Activated CD4-positive, alpha-beta T cell treated with anti-CD3 and anti-CD28 coated beads for 36 hours (primary cell): Measurements from ENCODE around the gene RANGAP1. TPM values are rescaled to one million over a fixed set of nuclear protein-coding genes. Genes with fewer than 3 reads are reported as not detected.

Experiments
- ATAC-seq: fragments of 200-7000 bp; cut with Tn5 transposase; one replicate; pipeline ENCODE4 v1.10.0; 2021; ENCODE audit warnings: mild to moderate bottlenecking, moderate library complexity
- CTCF ChIA-PET: fragments of 350-600 bp; sonication (Branson Sonifier 250); formaldehyde crosslinking; loops from one replicate; lab custom pipeline; 2021; ENCODE audit warnings: antibody characterized with exemption; lab: Charles Lee
- POLR2A ChIA-PET: fragments of 350-600 bp; sonication (Branson Sonifier 250); formaldehyde crosslinking; loops from one replicate; lab custom pipeline; 2021; ENCODE audit warnings: antibody characterized with exemption, inconsistent platforms; lab: Charles Lee
- DNase-seq: peaks from one replicate; pipeline ENCODE4 v3.0.0-alpha.2; 2020
- H3K27ac Mint-ChIP-seq: one replicate; pipeline ENCODE4 v1.8.0; 2021; ENCODE audit warnings: mixed read lengths
- H3K27me3 Mint-ChIP-seq: one replicate; pipeline ENCODE4 v1.8.0; 2021; ENCODE audit warnings: mixed read lengths
- H3K36me3 Mint-ChIP-seq: one replicate; pipeline ENCODE4 v1.8.0; 2021; ENCODE audit warnings: low read depth, mixed read lengths
- H3K4me1 Mint-ChIP-seq: one replicate; pipeline ENCODE4 v1.8.0; 2021; ENCODE audit warnings: mixed read lengths
- H3K4me3 Mint-ChIP-seq: one replicate; pipeline ENCODE4 v1.8.0; 2021; ENCODE audit warnings: mild to moderate bottlenecking, moderate library complexity, mixed read lengths
- H3K9me3 Mint-ChIP-seq: one replicate; pipeline ENCODE4 v1.8.0; 2021; ENCODE audit warnings: low read depth, mixed read lengths
- intact Hi-C, 2 experiments: fragments of 100-400 bp; cut with DNase I in 1 of 2; cut with micrococcal nuclease in 1 of 2; formaldehyde crosslinking; loops; one replicate each; pipeline versions ENCODE4 v1.14.2 to v1.15.1; 2022 to 2024; cut with DNase I, micrococcal nuclease
- total RNA-seq, 2 experiments: library from RNA; stranded (reverse); gene quantifications; one replicate each; pipeline ENCODE4 v1.2.3, GENCODE V29; 2021

Gene RANGAP1
- total RNA-seq, 2 experiments from 2014 or later, result 140 to 157 TPM

- ATAC-seq, result no peak
- CTCF ChIA-PET, result interaction anchor here (0.6 to 1.4 kb wide), 4 partner anchors 315 to 574 kb away, joined by 3 to 6 read pairs (median 4); no protein-coding TSS in a partner anchor
Observed at GRCh38 chr22:41243361-41243760, 42.6 kb downstream of the RANGAP1 start.

DNA sequence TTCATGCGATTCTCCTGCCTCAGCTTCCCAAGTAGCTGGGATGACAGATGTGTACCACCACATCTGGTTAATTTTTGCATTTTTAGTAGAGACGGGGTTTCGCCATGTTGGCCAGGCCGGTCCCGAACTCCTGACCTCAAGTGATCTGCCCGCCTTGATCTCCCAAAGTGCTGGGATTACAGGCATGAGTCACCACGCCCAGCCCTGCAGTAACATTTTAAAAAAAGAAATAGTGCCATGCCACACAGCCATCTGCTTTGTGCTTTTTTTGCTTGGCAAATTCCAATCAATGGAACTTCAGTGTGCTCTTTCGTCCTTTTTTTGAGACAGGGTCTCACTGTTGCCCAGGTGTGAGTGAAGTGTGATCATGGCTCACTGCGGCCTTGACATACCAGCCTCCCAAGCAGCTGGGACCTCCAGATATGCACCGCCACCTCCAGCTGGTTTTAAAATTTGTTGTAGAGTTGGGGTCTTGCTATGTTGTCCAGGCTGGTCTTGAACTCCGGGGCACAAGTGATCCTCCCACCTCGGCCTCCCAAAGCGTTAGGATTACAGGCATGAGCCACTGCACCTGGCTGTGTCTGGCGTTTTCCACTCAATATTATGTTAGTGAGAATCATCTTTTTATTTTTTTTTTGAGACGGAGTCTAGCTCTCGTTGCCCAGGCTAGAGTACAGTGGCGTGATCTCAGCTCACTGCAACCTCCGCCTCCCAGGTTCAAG lies 43.4 kb downstream of the RANGAP1 start:
- ChIA-PET CTCF (no interaction called here), POLR2A (interaction anchor here (1.1 kb wide), 1 partner anchor 12 kb away, joined by 4 read pairs; no protein-coding TSS in a partner anchor)
- Mint-ChIP-seq H3K36me3 (peaks cover 8% of the 10 kb centered on the region), H3K4me3 (no peak overlapping the region), H3K4me1 (no peaks in the 10 kb centered on the region), H3K27ac (no peak overlapping the region), H3K9me3 (no peaks in the 10 kb centered on the region), H3K27me3 (no peaks in the 10 kb centered on the region)
- DNase-seq (no peak), ATAC-seq (no peak)
- intact Hi-C loops, result no loop called here

More at GRCh38 chr22:41243361-41243760, 42.6 kb downstream of the RANGAP1 start:
- POLR2A ChIA-PET, result interaction anchor here (1.1 kb wide), 1 partner anchor 13 kb away, joined by 4 read pairs; no protein-coding TSS in a partner anchor
- Mint-ChIP-seq H3K4me1 (no peaks in the 10 kb centered on the region), H3K36me3 (peaks cover 14% of the 10 kb centered on the region), H3K27me3 (no peaks in the 10 kb centered on the region), H3K4me3 (no peak overlapping the region), H3K27ac (no peak overlapping the region), H3K9me3 (no peaks in the 10 kb centered on the region)
- DNase-seq, result no peak
- intact Hi-C loops, result no loop called here

DNA sequence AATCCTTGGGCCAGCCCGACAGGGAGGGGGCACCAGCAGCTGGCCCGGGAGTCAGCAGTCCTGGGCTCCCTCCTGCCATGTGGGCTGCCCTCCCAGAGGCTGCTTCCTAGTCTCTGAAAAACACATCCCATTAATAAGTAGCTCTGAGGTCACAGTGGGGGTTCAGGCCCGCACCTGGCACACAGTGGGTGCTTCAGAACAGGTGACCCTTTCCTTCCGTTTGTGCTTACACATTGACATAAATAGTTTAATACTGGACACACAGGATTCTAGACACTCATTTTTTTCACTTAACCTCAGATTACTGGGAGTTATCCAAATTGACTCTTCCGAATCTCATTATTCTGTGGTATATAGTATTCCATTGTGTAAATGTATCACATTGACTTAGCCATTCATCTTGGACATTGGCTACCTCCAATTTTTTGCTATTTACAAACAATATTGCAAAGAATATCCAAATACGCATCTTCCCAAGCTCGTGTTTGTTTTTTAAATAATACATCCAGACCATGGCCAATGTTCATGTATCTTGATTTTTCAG lies 44.8 kb downstream of the RANGAP1 start:
- Mint-ChIP-seq H3K4me3 (no peak overlapping the region), H3K4me1 (peaks cover 7% of the 10 kb centered on the region), H3K27me3 (no peaks in the 10 kb centered on the region), H3K27ac (no peak overlapping the region), H3K9me3 (no peaks in the 10 kb centered on the region), H3K36me3 (peaks cover 4% of the 10 kb centered on the region)
- no peak for DNase-seq
- ChIA-PET POLR2A (no interaction called here), CTCF (no interaction called here)
- no peak for ATAC-seq
- intact Hi-C loops, result no loop called here

DNA sequence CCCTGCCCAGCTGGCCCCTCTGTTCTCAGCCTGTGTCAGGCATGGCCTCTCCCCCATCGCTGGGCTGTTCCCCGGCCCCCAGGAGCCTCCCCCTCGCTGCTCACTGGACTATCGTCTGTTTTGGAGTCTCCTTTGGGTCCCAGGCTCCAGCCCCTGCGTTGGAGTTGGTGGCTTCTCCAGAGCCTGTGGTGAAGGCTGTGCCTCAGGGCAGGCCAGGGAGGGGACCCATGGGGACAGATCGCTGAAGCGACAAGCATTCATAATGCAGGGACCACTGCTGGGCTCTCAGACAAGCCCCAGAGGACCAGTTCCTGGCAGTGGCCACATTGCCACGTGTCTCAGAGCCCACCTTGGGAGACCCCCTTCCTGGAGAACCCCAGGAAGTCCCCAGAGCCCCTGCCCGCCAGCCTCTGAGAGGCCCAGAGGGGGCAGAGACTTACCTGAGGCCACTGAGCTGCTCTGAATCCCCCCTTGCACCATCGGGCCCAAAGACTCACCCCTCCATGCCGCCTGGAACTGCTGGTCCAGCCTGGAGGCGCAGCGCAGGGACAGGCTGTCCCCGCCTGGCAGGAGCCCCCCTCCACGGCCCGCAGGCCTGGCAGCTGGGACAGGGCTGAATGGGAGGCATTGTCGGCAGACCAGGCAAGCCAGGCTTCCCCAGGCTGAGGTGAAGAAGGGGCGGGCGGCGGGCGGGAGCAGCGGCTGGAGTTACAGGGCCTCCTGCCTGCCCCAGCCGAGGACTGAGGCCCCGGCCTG lies 45.4 kb downstream of the RANGAP1 start, which contains the start of gene CHADL:
CHADL (minus strand) TSS at position 555 of the 756 bp plus-strand sequence; CDS start at position 505, 50 bp downstream.
- Mint-ChIP-seq H3K27ac (no peak within 1 kb of the TSS), H3K9me3 (no peaks in the 10 kb centered on the region), H3K4me3 (no peak within 1 kb of the TSS), H3K27me3 (no peaks in the 10 kb centered on the region), H3K36me3 (peaks cover 4% of the 10 kb centered on the region), H3K4me1 (peaks cover 7% of the 10 kb centered on the region)
- no peak for ATAC-seq
- no peak for DNase-seq
- intact Hi-C loops, result no loop called here
- ChIA-PET POLR2A (no interaction called here), CTCF (no interaction called here)

- no peak overlapping the region for H3K4me3 Mint-ChIP-seq
- H3K4me1 Mint-ChIP-seq, result peaks cover 7% of the 10 kb centered on the region
- H3K27me3 Mint-ChIP-seq, result no peaks in the 10 kb centered on the region
- ChIA-PET POLR2A (no interaction called here), CTCF (no interaction called here)
- DNase-seq (no peak), ATAC-seq (no peak)
- no peaks in the 10 kb centered on the region for H3K36me3 Mint-ChIP-seq
- no peaks in the 10 kb centered on the region for H3K9me3 Mint-ChIP-seq
- intact Hi-C loops, result no loop called here
- no peak overlapping the region for H3K27ac Mint-ChIP-seq
Observed at GRCh38 chr22:41239443-41240128, 46.4 kb downstream of the RANGAP1 start.

DNA sequence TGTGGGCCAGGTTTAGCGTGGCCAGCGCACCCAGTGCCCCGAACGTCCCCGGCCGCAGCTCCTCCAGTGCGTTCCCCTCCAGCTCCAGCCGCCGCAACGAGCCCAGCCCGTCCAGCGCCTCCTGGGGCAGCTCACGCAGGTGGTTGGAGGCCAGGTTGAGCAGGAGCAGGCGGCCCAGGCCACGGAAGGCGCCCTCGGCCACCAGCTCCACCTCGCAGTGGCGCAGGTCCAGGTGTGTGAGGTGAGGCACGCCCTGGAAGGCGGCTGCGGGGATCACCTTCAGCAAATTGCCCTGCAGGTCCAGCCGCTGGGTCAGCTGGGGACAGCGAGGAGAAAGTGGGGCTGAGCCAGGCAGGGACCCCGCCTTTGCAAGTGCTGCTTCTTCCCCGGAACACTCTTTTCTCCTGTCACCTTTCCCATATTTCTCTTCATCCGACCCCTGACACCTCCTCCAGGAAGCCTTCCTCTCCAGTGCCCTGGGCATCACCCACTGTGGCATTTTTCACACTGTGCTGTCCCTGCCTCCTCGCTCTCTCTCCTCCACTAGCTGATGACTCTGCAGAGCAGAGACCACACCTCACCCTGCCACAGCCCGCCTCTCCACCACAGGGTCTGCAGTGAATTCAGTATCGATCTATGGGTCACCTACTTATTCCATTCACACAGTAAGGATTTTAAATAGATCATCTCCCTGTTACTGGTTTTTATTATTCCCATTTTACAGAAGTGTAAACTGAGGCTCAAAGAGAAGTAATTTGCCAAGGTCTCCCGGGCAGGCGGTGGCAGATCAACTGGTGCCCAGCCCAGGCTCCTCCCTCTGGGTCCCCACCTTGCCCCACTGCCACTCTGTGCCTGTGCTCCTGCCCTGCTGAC lies 47.2 kb downstream of the RANGAP1 start:
- Mint-ChIP-seq H3K9me3 (no peaks in the 10 kb centered on the region), H3K27ac (no peak overlapping the region)
- POLR2A ChIA-PET, result interaction anchor here (1.0 to 2.0 kb wide), 3 partner anchors 9 to 287 kb away, joined by 4 to 7 read pairs (median 4); partner anchors contain the start of gene RBX1

DNA sequence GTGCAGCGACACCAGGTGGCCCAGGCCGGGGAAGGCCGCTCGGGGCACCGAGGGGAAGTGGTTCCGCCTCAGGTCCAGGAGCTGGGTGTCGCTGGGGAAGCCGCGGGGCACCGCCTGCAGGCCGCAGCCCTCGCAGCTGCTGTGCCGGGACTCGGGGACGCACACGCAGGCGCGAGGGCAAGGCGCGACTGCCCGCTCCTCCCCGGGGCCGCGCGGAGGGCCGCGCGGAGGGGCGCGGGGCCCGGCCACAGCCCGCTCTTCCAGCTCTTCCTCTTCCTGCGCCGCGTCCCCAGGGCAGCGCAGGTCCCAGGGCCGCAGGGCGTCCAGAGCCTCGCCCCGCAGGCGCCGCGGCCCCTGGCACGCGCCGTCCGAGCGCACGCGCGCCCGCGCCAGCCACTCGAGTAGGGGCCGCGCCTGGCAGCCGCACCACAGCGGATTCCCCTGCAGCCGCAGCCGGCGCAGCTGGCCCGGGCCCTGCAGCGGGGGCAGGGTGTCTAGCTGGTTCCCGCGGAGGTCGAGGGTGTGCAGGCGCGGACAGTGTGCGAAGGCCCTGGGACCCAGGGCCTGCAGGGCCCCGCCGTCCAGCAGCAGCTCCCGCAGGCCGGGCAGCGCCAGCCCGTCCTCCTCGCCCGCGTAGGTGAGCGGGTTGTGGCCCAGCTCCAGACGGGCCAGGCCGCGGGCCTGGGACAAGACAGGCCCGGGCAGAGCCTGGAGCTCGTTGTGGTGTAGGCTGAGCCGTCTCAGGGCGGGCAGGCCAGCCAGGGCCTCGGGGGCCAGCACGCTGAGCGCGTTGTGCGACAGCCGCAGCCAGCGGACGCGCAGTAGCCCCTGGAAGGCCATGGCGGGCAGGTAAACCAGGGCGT lies 48.0 kb downstream of the RANGAP1 start:
- no peaks in the 10 kb centered on the region for H3K9me3 Mint-ChIP-seq
- peak overlapping the region; percentile 51 for H3K4me3 Mint-ChIP-seq
- ChIA-PET CTCF (interaction anchor here (0.6 to 3.9 kb wide), 21 partner anchors 18 to 400 kb away, joined by 3 to 95 read pairs (median 4); partner anchors contain the start of gene RANGAP1), POLR2A (interaction anchor here (0.9 to 2.0 kb wide), 7 partner anchors 9 to 315 kb away, joined by 3 to 7 read pairs (median 4); partner anchors contain the start of gene RBX1)
- DNase-seq (peak; percentile 91), ATAC-seq (peak; percentile 98)
- no peak overlapping the region for H3K27ac Mint-ChIP-seq
- peaks cover 7% of the 10 kb centered on the region for H3K4me1 Mint-ChIP-seq
- intact Hi-C loops, result loop anchor here (1.0 to 2.0 kb wide), 3 partner anchors 287 to 316 kb away; partner anchors contain the start of gene RBX1 (in 1 of the 2)
- H3K27me3 Mint-ChIP-seq, result no peaks in the 10 kb centered on the region
- no peaks in the 10 kb centered on the region for H3K36me3 Mint-ChIP-seq

More for the DNA sequence above, 47.2 kb downstream of the RANGAP1 start:
- no peak for ATAC-seq
- H3K36me3 Mint-ChIP-seq, result no peaks in the 10 kb centered on the region
- H3K4me1 Mint-ChIP-seq, result peaks cover 7% of the 10 kb centered on the region
- DNase-seq, result no peak
- H3K4me3 Mint-ChIP-seq, result peak overlapping the region; percentile 41
- intact Hi-C loops, result no loop called here
- no peaks in the 10 kb centered on the region for H3K27me3 Mint-ChIP-seq
- CTCF ChIA-PET, result interaction anchor here (0.5 to 3.9 kb wide), 10 partner anchors 17 to 557 kb away, joined by 3 to 95 read pairs (median 4); partner anchors contain the start of gene RANGAP1

GRCh38 chr22:41237036-41237706 lies 48.8 kb downstream of the RANGAP1 start:
- DNase-seq (no peak), ATAC-seq (no peak)
- Mint-ChIP-seq H3K4me3 (peak overlapping the region; percentile 51), H3K27ac (no peak overlapping the region), H3K27me3 (no peaks in the 10 kb centered on the region), H3K9me3 (no peaks in the 10 kb centered on the region), H3K36me3 (no peaks in the 10 kb centered on the region), H3K4me1 (peaks cover 7% of the 10 kb centered on the region)
- ChIA-PET CTCF (interaction anchor here (0.6 to 3.9 kb wide), 21 partner anchors 18 to 399 kb away, joined by 3 to 95 read pairs (median 4); partner anchors contain the start of gene RANGAP1), POLR2A (interaction anchor here (0.5 to 2.0 kb wide), 8 partner anchors 10 to 314 kb away, joined by 3 to 7 read pairs (median 4); partner anchors contain the start of gene RBX1)
- intact Hi-C loops, result loop anchor here (1.0 to 2.0 kb wide), 3 partner anchors 286 to 315 kb away; partner anchors contain the start of gene RBX1 (in 1 of the 2)
